Neuronal stem cell (in vitro differentiated cells): ENCODE measurements around the gene CDC42.

ENCODE experiments used
- DNase-seq: peaks from one replicate; pipeline ENCODE4 v3.0.0-alpha.2; 2013; ENCODE audit warnings: low spot score
- H2AFZ ChIP-seq: one replicate; pipeline ENCODE4 v1.6.1; 2013; ENCODE audit warnings: mild to moderate bottlenecking, low read length, inconsistent platforms
- H2AK5ac ChIP-seq: 2 replicates; pipeline ENCODE4 v1.6.1; 2013; ENCODE audit warnings: low read depth, mild to moderate bottlenecking, inconsistent platforms, low read length, moderate library complexity, mixed read lengths
- H2BK120ac ChIP-seq: 2 replicates; pipeline ENCODE4 v1.6.1; 2013; ENCODE audit warnings: low read depth, mild to moderate bottlenecking, inconsistent platforms, low read length, moderate library complexity, mixed read lengths
- H2BK12ac ChIP-seq: one replicate; pipeline ENCODE4 v1.6.1; 2013; ENCODE audit warnings: low read length, inconsistent platforms
- H2BK15ac ChIP-seq: 2 replicates; pipeline ENCODE4 v1.6.1; 2013; ENCODE audit warnings: mild to moderate bottlenecking, low read length, inconsistent platforms, mixed read lengths
- H2BK5ac ChIP-seq: one replicate; pipeline ENCODE4 v1.6.1; 2013; ENCODE audit warnings: inconsistent platforms, mild to moderate bottlenecking, low read length, moderate library complexity
- H3K14ac ChIP-seq: one replicate; pipeline ENCODE4 v1.6.1; 2013; ENCODE audit warnings: low read length, inconsistent platforms
- H3K18ac ChIP-seq: 2 replicates; pipeline ENCODE4 v1.6.1; 2013; ENCODE audit warnings: low read length, inconsistent platforms
- H3K23ac ChIP-seq: 2 replicates; pipeline ENCODE4 v1.6.1; 2013; ENCODE audit warnings: low read depth, mild to moderate bottlenecking, mixed read lengths, low read length, inconsistent platforms; ENCODE audit not compliant: poor library complexity
- H3K27ac ChIP-seq: replicated peaks from 3 replicates; pipeline ENCODE4 v1.5.1; 2013; ENCODE audit warnings: low read length, inconsistent platforms
- H3K27me3 ChIP-seq, 3 experiments: 2 replicates each; pipeline ENCODE4 v1.6.1; 2013; ENCODE audit warnings: low read length in 3 of 3, mild to moderate bottlenecking in 2 of 3, inconsistent platforms in 1 of 3, low read depth in 1 of 3, mixed read lengths in 1 of 3, moderate library complexity in 1 of 3; ENCODE audit not compliant: control insufficient read depth in 3 of 3, insufficient read depth in 3 of 3
- H3K36me3 ChIP-seq, 2 donors: replicated peaks in 1 of 2; 2 replicates each; pipeline ENCODE4 v1.6.1; 2013; ENCODE audit warnings: low read length in 2 of 2; ENCODE audit not compliant: control insufficient read depth in 2 of 2, insufficient read depth in 2 of 2
- H3K4ac ChIP-seq: 2 replicates; pipeline ENCODE4 v1.6.1; 2013; ENCODE audit warnings: inconsistent platforms, mild to moderate bottlenecking, low read length, moderate library complexity
- H3K4me1 ChIP-seq, 2 donors: 1 replicate in 1 of 2; 2 replicates in 1 of 2; pipeline ENCODE4 v1.6.1; 2013; ENCODE audit warnings: low read length in 2 of 2, low read depth in 1 of 2; ENCODE audit not compliant: control insufficient read depth in 2 of 2, insufficient read depth in 1 of 2
- H3K4me2 ChIP-seq: one replicate; pipeline ENCODE4 v1.6.1; 2013; ENCODE audit warnings: mild to moderate bottlenecking, low read length, inconsistent platforms; ENCODE audit not compliant: insufficient read depth, poor library complexity, severe bottlenecking
- H3K4me3 ChIP-seq, 2 donors: 2 replicates each; pipeline ENCODE4 v1.5.1; 2013; ENCODE audit warnings: low read length in 2 of 2, mild to moderate bottlenecking in 2 of 2, inconsistent platforms in 1 of 2, moderate library complexity in 1 of 2
- H3K79me1 ChIP-seq: one replicate; pipeline ENCODE4 v1.6.1; 2013; ENCODE audit warnings: low read depth, mild to moderate bottlenecking, inconsistent platforms, low read length, moderate library complexity
- H3K9ac ChIP-seq: one replicate; pipeline ENCODE4 v1.6.1; 2013; ENCODE audit warnings: mild to moderate bottlenecking, low read depth, low read length, inconsistent platforms; ENCODE audit not compliant: poor library complexity
- H3K9me3 ChIP-seq, 2 donors: replicated peaks in 1 of 2; 2 replicates each; pipeline versions ENCODE3 to v1.6.1; 2013; ENCODE audit warnings: low read length in 2 of 2, mild to moderate bottlenecking in 2 of 2, inconsistent platforms in 1 of 2, low read depth in 1 of 2, mixed read lengths in 1 of 2, moderate library complexity in 1 of 2; ENCODE audit not compliant: control insufficient read depth in 2 of 2, insufficient read depth in 1 of 2
- H4K8ac ChIP-seq: one replicate; pipeline ENCODE4 v1.6.1; 2013; ENCODE audit warnings: low read depth, mild to moderate bottlenecking, inconsistent platforms, low read length, moderate library complexity
- H4K91ac ChIP-seq: one replicate; pipeline ENCODE4 v1.6.1; 2013; ENCODE audit warnings: low read length, low read depth, mild to moderate bottlenecking, inconsistent platforms; ENCODE audit not compliant: poor library complexity
- WGBS, 2 donors: extraction: QIAGEN DNeasy Blood & Tissue Kit; methylation state at CpG; one replicate each; pipeline ENCODE4 v1.1.7; 2013; ENCODE audit warnings: missing lambda C conversion rate in 2 of 2, mixed read lengths in 1 of 2; ENCODE audit not compliant: insufficient read length in 2 of 2, insufficient replicate concordance in 1 of 2; ENCODE audit errors: extremely low coverage in 2 of 2; 5-methylcytosine and 5-hydroxymethylcytosine counted together

CDC42 gene

GRCh38 chr1:22080191-22080590, 27.7 kb downstream of the CDC42 start:
- Histone ChIP-seq H3K27ac (no peak overlapping the region), H3K4me2 (no peak overlapping the region), H3K4me1 (peaks cover 1 to 7% of the 10 kb centered on the region in 2 donors), H3K36me3 (peaks cover 7 to 85% of the 10 kb centered on the region in 2 donors), H3K4ac (no peak overlapping the region), H3K4me3 (no peak overlapping the region), H3K79me1 (no peaks in the 10 kb centered on the region), H3K9me3 (peaks cover 0 to 7% of the 10 kb centered on the region in 2 donors), H3K27me3 (no peaks in the 10 kb centered on the region), H3K18ac (no peak overlapping the region), H2AK5ac (no peak overlapping the region), H3K14ac (no peak overlapping the region), H2BK120ac (no peak overlapping the region), H2BK12ac (no peak overlapping the region), H4K91ac (no peak overlapping the region), H4K8ac (no peak overlapping the region), H3K23ac (no peak overlapping the region), H2BK5ac (no peak overlapping the region), H3K9ac (no peak overlapping the region), H2AFZ (no peak overlapping the region), H2BK15ac (no peak overlapping the region)
- no peak for DNase-seq
- no CpG with 5 or more reads among the region's 2 CpGs for WGBS, 2 donors

GRCh38 chr1:22088331-22088730, 35.8 kb downstream of the CDC42 start:
- no peak overlapping the region for H3K4ac ChIP-seq
- no peak for DNase-seq
- H2BK5ac ChIP-seq = no peak overlapping the region
- peaks cover 4 to 94% of the 10 kb centered on the region in 2 donors for H3K36me3 ChIP-seq
- no peak overlapping the region for H3K23ac ChIP-seq
- WGBS, 2 donors = no CpG with 5 or more reads among the region's 2 CpGs
- H2AFZ ChIP-seq = no peak overlapping the region
- H4K8ac ChIP-seq = no peak overlapping the region
- H3K4me1 ChIP-seq = peaks cover 4 to 6% of the 10 kb centered on the region in 2 donors
- H3K27ac ChIP-seq = no peak overlapping the region
- H3K14ac ChIP-seq = no peak overlapping the region
- H3K18ac ChIP-seq = no peak overlapping the region
- no peak overlapping the region for H2BK120ac ChIP-seq
- H3K79me1 ChIP-seq = no peaks in the 10 kb centered on the region
- H4K91ac ChIP-seq = no peak overlapping the region
- H3K9ac ChIP-seq = no peak overlapping the region
- no peak overlapping the region for H2AK5ac ChIP-seq
- no peak overlapping the region for H2BK15ac ChIP-seq
- peaks cover 0 to 7% of the 10 kb centered on the region in 2 donors for H3K9me3 ChIP-seq
- H3K4me3 ChIP-seq = no peak overlapping the region
- H3K4me2 ChIP-seq = no peak overlapping the region
- H3K27me3 ChIP-seq = no peaks in the 10 kb centered on the region
- no peak overlapping the region for H2BK12ac ChIP-seq

GRCh38 chr1:22089134-22089571, 36.6 kb downstream of the CDC42 start:
- Histone ChIP-seq H3K36me3 (peaks cover 4 to 93% of the 10 kb centered on the region in 2 donors), H3K4ac (no peak overlapping the region), H3K18ac (no peak overlapping the region), H2BK5ac (no peak overlapping the region), H3K14ac (no peak overlapping the region), H3K4me2 (no peak overlapping the region), H3K23ac (no peak overlapping the region), H4K8ac (no peak overlapping the region), H2AFZ (no peak overlapping the region), H3K9ac (no peak overlapping the region), H3K79me1 (no peaks in the 10 kb centered on the region), H3K9me3 (peaks cover 0 to 7% of the 10 kb centered on the region in 2 donors), H2AK5ac (no peak overlapping the region), H3K27me3 (no peaks in the 10 kb centered on the region), H4K91ac (no peak overlapping the region), H2BK12ac (no peak overlapping the region), H3K4me1 (peaks cover 4 to 6% of the 10 kb centered on the region in 2 donors), H3K4me3 (no peak overlapping the region), H2BK120ac (no peak overlapping the region), H2BK15ac (no peak overlapping the region), H3K27ac (no peak overlapping the region)
- WGBS, 2 donors = no CpG with 5 or more reads among the region's 3 CpGs
- DNase-seq = no peak

DNA sequence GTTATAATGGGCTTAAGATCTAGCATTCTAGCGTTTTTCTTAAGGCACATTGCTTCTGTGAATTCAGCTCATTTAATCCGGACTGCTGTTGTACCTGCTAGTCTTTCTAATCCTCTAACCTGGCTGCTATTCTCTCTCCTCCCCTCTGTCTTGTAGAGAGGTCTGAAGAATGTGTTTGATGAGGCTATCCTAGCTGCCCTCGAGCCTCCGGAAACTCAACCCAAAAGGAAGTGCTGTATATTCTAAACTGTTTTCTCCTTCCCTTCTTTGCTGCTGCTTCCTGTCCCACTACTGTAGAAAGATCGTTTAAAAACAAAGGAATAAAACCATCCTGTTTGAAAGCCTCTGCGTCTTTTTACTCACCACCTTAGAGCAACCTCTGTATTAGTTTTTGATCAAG, 37.3 kb downstream of the CDC42 start:
- Histone ChIP-seq H3K36me3 (peaks cover 4 to 91% of the 10 kb centered on the region in 2 donors), H3K4me3 (no peak overlapping the region), H2BK12ac (no peak overlapping the region), H3K9ac (no peak overlapping the region), H3K23ac (no peak overlapping the region), H3K27ac (no peak overlapping the region), H2AFZ (no peak overlapping the region), H2BK15ac (no peak overlapping the region), H3K79me1 (no peaks in the 10 kb centered on the region), H3K27me3 (no peaks in the 10 kb centered on the region), H3K4ac (no peak overlapping the region), H3K18ac (no peak overlapping the region), H3K9me3 (peaks cover 0 to 1% of the 10 kb centered on the region in 2 donors), H2BK5ac (no peak overlapping the region), H3K4me1 (peaks cover 4 to 6% of the 10 kb centered on the region in 2 donors), H4K8ac (no peak overlapping the region), H3K14ac (no peak overlapping the region), H3K4me2 (no peak overlapping the region), H4K91ac (no peak overlapping the region), H2BK120ac (no peak overlapping the region), H2AK5ac (no peak overlapping the region)
- no peak for DNase-seq
- WGBS, 2 donors = no CpG with 5 or more reads among the region's 6 CpGs
